Caco-2 (cell line): ENCODE results near the gene KNSTRN. TPM values are rescaled to one million over a fixed set of nuclear protein-coding genes. Genes with fewer than 3 reads are reported as not detected.

Source experiments
- BruUV-seq: library from RNA; stranded (reverse); fragments of 400-500 nt; replicated peaks from 2 replicates; lab custom pipeline; 2021; lab: Mats Ljungman, UMichigan
- CTCF ChIA-PET: fragments of 300-600 bp; sonication (Branson Sonifier 250); formaldehyde crosslinking; loops from one replicate; lab custom pipeline; 2022; ENCODE audit warnings: antibody characterized with exemption; lab: Charles Lee
- POLR2A ChIA-PET: fragments of 300-600 bp; sonication (Branson Sonifier 250); formaldehyde crosslinking; loops from one replicate; lab custom pipeline; 2022; ENCODE audit warnings: antibody characterized with exemption; lab: Charles Lee
- DNase-seq, 2 experiments: peaks; one replicate each; pipeline versions ENCODE4 v3.0.0 to v3.0.0-alpha.2; 2020 to 2022
- H3K27me3 ChIP-seq: replicated peaks from 2 replicates; pipeline ENCODE4 v1.6.0; 2011; ENCODE audit warnings: low read length; ENCODE audit not compliant: control insufficient read depth, insufficient read depth
- H3K36me3 ChIP-seq: 2 replicates; pipeline ENCODE4 v1.5.1; 2011; ENCODE audit warnings: low read length; ENCODE audit not compliant: control insufficient read depth, insufficient read depth
- H3K4me1 ChIP-seq: fragments of 250-450 bp; sonication (Bioruptor Pico); 2 replicates; pipeline ENCODE4 v1.5.1; 2020; ENCODE audit warnings: mild to moderate bottlenecking
- H3K4me3 ChIP-seq: 2 replicates; pipeline ENCODE4 v1.5.1; 2011; ENCODE audit warnings: low read depth, mild to moderate bottlenecking, control low read depth, low read length
- H3K9me3 ChIP-seq: fragments of 250-450 bp; sonication (Bioruptor Pico); 2 replicates; pipeline ENCODE4 v1.5.1; 2020; ENCODE audit warnings: mild to moderate bottlenecking, moderate library complexity
- H3K27ac Mint-ChIP-seq: one replicate; pipeline ENCODE4 v1.8.0; 2022; ENCODE audit warnings: mixed read lengths; ENCODE audit not compliant: unreplicated experiment
- H3K27me3 Mint-ChIP-seq: one replicate; pipeline ENCODE4 v1.8.0; 2022; ENCODE audit warnings: mixed read lengths; ENCODE audit not compliant: insufficient read depth, unreplicated experiment
- H3K36me3 Mint-ChIP-seq: one replicate; pipeline ENCODE4 v1.8.0; 2022; ENCODE audit warnings: mild to moderate bottlenecking, mixed read lengths; ENCODE audit not compliant: insufficient read depth, unreplicated experiment
- H3K4me1 Mint-ChIP-seq: one replicate; pipeline ENCODE4 v1.8.0; 2022; ENCODE audit warnings: low read depth, mixed read lengths; ENCODE audit not compliant: unreplicated experiment
- H3K4me3 Mint-ChIP-seq: one replicate; pipeline ENCODE4 v1.8.0; 2022; ENCODE audit warnings: mild to moderate bottlenecking, moderate library complexity, mixed read lengths; ENCODE audit not compliant: unreplicated experiment
- H3K9me3 Mint-ChIP-seq: one replicate; pipeline ENCODE4 v1.8.0; 2022; ENCODE audit warnings: mixed read lengths; ENCODE audit not compliant: unreplicated experiment
- intact Hi-C: fragments of 100-400 bp; cut with micrococcal nuclease; formaldehyde crosslinking; loops from one replicate; pipeline ENCODE4 v1.10.0; 2022; ENCODE audit not compliant: unreplicated experiment
- total RNA-seq: library from RNA; stranded (reverse); gene quantifications from 2 replicates; pipeline ENCODE4 v1.2.3, GENCODE V29; 2022
- TF ChIP-seq, protein P1 (sequence below), 2 experiments: fragments of 200-600 bp in 1 of 2; IDR thresholded peaks; 1 replicate in 1 of 2; 2 replicates in 1 of 2; pipeline versions ENCODE4 v1.5.1 to v1.8.0; 2011 to 2022; ENCODE audit warnings: antibody characterized with exemption in 1 of 2, control low read depth in 1 of 2, inconsistent platforms in 1 of 2, low read depth in 1 of 2, low read length in 1 of 2, mild to moderate bottlenecking in 1 of 2, moderate library complexity in 1 of 2; ENCODE audit not compliant: insufficient read depth in 1 of 2, severe bottlenecking in 1 of 2, unreplicated experiment in 1 of 2

Gene KNSTRN
- total RNA-seq, 1 experiment from 2014 or later: 74.7 TPM

DNA sequence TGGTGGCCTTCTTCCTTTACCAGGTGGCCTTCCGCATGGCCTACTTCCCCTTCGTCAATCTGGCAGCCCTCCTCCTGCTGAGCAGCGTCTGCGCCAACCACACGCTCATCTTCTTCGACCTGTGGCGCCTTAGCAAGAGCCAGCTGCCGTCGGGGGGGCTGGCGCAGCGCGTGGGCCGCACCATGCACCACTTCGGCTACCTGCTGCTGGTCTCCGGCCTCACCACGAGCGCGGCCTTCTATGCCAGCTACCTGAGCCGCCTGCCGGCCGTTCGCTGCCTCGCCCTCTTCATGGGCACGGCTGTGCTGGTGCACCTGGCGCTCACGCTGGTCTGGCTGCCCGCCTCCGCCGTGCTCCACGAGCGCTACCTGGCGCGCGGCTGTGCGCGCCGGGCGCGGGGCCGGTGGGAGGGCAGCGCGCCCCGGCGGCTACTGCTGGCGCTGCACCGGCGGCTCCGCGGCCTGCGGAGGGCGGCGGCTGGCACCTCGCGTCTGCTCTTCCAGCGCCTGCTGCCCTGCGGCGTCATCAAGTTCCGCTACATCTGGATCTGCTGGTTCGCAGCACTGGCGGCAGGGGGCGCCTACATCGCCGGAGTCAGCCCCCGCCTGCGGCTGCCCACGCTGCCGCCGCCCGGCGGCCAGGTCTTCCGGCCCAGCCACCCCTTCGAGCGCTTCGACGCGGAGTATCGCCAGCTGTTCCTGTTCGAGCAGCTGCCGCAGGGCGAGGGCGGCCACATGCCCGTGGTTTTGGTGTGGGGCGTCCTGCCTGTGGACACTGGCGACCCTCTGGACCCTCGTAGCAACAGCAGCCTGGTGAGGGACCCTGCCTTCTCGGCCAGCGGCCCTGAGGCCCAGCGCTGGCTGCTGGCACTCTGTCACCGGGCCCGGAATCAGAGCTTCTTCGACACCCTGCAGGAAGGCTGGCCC, 14.6 kb upstream of the KNSTRN start:
- Mint-ChIP-seq H3K4me1 (no peaks in the 10 kb centered on the region), H3K36me3 (no peaks in the 10 kb centered on the region), H3K4me3 (no peak overlapping the region), H3K27ac (no peak overlapping the region), H3K9me3 (no peaks in the 10 kb centered on the region), H3K27me3 (no peaks in the 10 kb centered on the region)
- H3K27me3 ChIP-seq: no peaks in the 10 kb centered on the region
- H3K36me3 ChIP-seq: no peaks in the 10 kb centered on the region
- intact Hi-C loops: no loop called here
- no peaks in the 10 kb centered on the region for H3K9me3 ChIP-seq
- TF ChIP-seq, protein P1, sequence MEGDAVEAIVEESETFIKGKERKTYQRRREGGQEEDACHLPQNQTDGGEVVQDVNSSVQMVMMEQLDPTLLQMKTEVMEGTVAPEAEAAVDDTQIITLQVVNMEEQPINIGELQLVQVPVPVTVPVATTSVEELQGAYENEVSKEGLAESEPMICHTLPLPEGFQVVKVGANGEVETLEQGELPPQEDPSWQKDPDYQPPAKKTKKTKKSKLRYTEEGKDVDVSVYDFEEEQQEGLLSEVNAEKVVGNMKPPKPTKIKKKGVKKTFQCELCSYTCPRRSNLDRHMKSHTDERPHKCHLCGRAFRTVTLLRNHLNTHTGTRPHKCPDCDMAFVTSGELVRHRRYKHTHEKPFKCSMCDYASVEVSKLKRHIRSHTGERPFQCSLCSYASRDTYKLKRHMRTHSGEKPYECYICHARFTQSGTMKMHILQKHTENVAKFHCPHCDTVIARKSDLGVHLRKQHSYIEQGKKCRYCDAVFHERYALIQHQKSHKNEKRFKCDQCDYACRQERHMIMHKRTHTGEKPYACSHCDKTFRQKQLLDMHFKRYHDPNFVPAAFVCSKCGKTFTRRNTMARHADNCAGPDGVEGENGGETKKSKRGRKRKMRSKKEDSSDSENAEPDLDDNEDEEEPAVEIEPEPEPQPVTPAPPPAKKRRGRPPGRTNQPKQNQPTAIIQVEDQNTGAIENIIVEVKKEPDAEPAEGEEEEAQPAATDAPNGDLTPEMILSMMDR (IDR thresholded peaks at IDR 0.05; ENCODE audit: insufficient read depth in 1 of 2, low read depth in 1 of 2, low read length in 1 of 2, severe bottlenecking in 1 of 2, unreplicated experiment in 1 of 2): no peak
- no peak for DNase-seq
- no TSS peak for BruUV-seq
- CTCF ChIA-PET: no interaction called here
- POLR2A ChIA-PET: no interaction called here
- no peak overlapping the region for H3K4me3 ChIP-seq
- H3K4me1 ChIP-seq: no peaks in the 10 kb centered on the region

- ChIA-PET CTCF (no interaction called here), POLR2A (no interaction called here)
- Mint-ChIP-seq H3K4me1 (no peaks in the 10 kb centered on the region), H3K27ac (no peak overlapping the region), H3K36me3 (no peaks in the 10 kb centered on the region), H3K4me3 (no peak overlapping the region), H3K9me3 (no peaks in the 10 kb centered on the region), H3K27me3 (no peaks in the 10 kb centered on the region)
- intact Hi-C loops: no loop called here
- H3K27me3 ChIP-seq: no peaks in the 10 kb centered on the region
- H3K4me1 ChIP-seq: no peaks in the 10 kb centered on the region
- DNase-seq: no peak
- TF ChIP-seq, protein P1 (IDR thresholded peaks at IDR 0.05; ENCODE audit: insufficient read depth in 1 of 2, low read depth in 1 of 2, low read length in 1 of 2, severe bottlenecking in 1 of 2, unreplicated experiment in 1 of 2): no peak
- no peak overlapping the region for H3K4me3 ChIP-seq
- no peaks in the 10 kb centered on the region for H3K36me3 ChIP-seq
- H3K9me3 ChIP-seq: no peaks in the 10 kb centered on the region
- no TSS peak for BruUV-seq
Observed at GRCh38 chr15:40368719-40369473, 13.6 kb upstream of the KNSTRN start.

GRCh38 chr15:40369474-40369869, 13.0 kb upstream of the KNSTRN start:
- POLR2A ChIA-PET: no interaction called here

More at GRCh38 chr15:40369474-40369869, 13.0 kb upstream of the KNSTRN start:
- H3K27ac Mint-ChIP-seq: no peak overlapping the region
- no peak overlapping the region for H3K4me3 Mint-ChIP-seq
- H3K36me3 Mint-ChIP-seq: no peaks in the 10 kb centered on the region
- Histone ChIP-seq H3K36me3 (no peaks in the 10 kb centered on the region), H3K9me3 (no peaks in the 10 kb centered on the region), H3K4me1 (no peaks in the 10 kb centered on the region), H3K4me3 (no peak overlapping the region), H3K27me3 (no peaks in the 10 kb centered on the region)
- TF ChIP-seq, protein P1 (IDR thresholded peaks at IDR 0.05; ENCODE audit: insufficient read depth in 1 of 2, low read depth in 1 of 2, low read length in 1 of 2, severe bottlenecking in 1 of 2, unreplicated experiment in 1 of 2): no peak
- CTCF ChIA-PET: no interaction called here
- BruUV-seq: no TSS peak
- intact Hi-C loops: no loop called here
- no peaks in the 10 kb centered on the region for H3K9me3 Mint-ChIP-seq
- H3K4me1 Mint-ChIP-seq: no peaks in the 10 kb centered on the region
- H3K27me3 Mint-ChIP-seq: no peaks in the 10 kb centered on the region
- no peak for DNase-seq
